Type B pancreatic cell (in vitro differentiated cells): ENCODE data around the gene FLRT1. TPM values are rescaled to one million over a fixed set of nuclear protein-coding genes. Genes with fewer than 3 reads are reported as not detected.

Source experiments
- DNase-seq: peaks from one replicate; pipeline ENCODE4 v3.0.0; 2021; ENCODE audit warnings: mixed read lengths; ENCODE audit not compliant: unreplicated experiment; ENCODE audit errors: extremely low spot score
- H3K27ac Mint-ChIP-seq: 2 replicates; pipeline ENCODE4 v1.8.0; 2021; ENCODE audit warnings: mild to moderate bottlenecking, mixed read lengths
- H3K27me3 Mint-ChIP-seq: 2 replicates; pipeline ENCODE4 v1.8.0; 2021; ENCODE audit warnings: mixed read lengths
- H3K36me3 Mint-ChIP-seq: 2 replicates; pipeline ENCODE4 v1.8.0; 2021; ENCODE audit warnings: mixed read lengths
- H3K4me1 Mint-ChIP-seq: one replicate; pipeline ENCODE4 v1.8.0; 2021; ENCODE audit warnings: mixed read lengths; ENCODE audit not compliant: unreplicated experiment
- H3K4me3 Mint-ChIP-seq: 2 replicates; pipeline ENCODE4 v1.8.0; 2021; ENCODE audit warnings: mild to moderate bottlenecking, mixed read lengths
- H3K9me3 Mint-ChIP-seq: 2 replicates; pipeline ENCODE4 v1.8.0; 2021; ENCODE audit warnings: mixed read lengths
- total RNA-seq: library from RNA; stranded (reverse); gene quantifications from 2 replicates; pipeline ENCODE4 v1.2.1, GENCODE V29; 2021; ENCODE audit warnings: low replicate concordance
- TF ChIP-seq, protein P1 (sequence below): fragments of 200-600 bp; sonication (generic); conservative IDR thresholded peaks from 2 replicates; pipeline ENCODE4 v1.5.0; 2021; ENCODE audit warnings: antibody characterized with exemption, mild to moderate bottlenecking

The FLRT1 gene
- total RNA-seq, 1 donor from 2014 or later: 3.0 TPM

DNA sequence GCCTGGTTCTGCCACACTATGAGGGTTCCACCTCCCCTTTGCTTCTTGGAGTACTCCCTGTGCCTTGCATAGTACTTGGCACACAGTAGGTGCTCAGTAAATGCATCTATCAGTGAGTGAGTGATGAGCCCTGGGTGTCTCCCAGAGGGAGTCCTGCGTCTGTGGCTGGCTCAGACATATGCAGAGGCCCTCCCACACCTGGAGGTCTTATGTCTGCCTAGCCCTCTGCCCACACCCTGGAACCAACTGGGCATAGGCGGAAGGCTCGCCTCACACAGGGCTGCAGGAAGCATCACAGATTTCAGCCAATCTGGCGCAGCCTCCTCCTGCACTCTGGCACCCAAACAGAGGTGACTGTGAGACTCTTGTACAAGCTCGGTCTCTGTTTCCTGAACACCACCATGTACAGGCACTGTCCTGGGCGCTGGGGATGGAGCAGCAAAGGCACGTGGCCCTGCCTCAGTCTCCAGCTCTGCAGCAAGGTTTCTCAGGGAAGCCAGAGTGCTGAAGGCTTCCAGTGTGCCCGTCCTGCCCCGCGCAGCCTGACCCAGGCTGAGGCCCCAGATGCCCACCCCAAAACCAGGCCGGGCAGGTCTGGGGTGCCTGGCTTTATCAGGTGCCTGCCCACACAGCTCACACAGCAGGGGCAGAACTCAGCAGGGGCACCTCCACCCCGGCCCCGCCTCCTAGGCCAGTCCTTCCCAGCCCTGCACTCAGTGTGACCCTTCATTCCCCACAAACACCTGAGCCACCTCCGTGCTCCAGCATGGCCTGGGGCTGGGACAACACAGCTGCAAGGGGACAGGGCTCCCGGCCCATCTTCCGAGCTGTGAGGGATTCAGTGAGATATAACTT is 26.7 kb downstream of the FLRT1 start:
- H3K27me3 Mint-ChIP-seq: peaks cover 17% of the 10 kb centered on the region

DNA sequence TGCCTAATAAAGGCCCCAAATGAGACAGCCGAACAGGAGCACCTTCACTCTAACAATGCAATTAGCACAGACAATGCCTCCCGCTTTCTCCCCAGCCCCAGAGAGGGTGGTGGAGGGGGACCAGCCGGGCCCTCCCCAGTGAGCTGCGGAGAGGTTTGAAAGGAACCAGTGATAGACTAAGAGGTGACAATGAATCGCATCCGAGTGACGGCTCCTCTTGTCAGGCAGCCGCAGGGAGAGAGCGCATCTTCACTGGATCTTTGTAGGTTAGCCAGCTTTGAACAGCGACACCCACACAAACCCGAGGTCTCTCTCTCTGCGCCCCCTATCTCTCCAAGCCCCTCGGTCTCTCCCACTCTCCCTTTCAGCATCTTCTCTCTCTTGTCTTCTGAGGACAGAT is 28.0 kb downstream of the FLRT1 start:
- Mint-ChIP-seq H3K4me3 (no peak overlapping the region), H3K27ac (no peak overlapping the region), H3K4me1 (peaks cover 32% of the 10 kb centered on the region), H3K9me3 (no peaks in the 10 kb centered on the region), H3K36me3 (no peaks in the 10 kb centered on the region), H3K27me3 (peaks cover 17% of the 10 kb centered on the region)
- DNase-seq: no peak
- TF ChIP-seq, protein P1, sequence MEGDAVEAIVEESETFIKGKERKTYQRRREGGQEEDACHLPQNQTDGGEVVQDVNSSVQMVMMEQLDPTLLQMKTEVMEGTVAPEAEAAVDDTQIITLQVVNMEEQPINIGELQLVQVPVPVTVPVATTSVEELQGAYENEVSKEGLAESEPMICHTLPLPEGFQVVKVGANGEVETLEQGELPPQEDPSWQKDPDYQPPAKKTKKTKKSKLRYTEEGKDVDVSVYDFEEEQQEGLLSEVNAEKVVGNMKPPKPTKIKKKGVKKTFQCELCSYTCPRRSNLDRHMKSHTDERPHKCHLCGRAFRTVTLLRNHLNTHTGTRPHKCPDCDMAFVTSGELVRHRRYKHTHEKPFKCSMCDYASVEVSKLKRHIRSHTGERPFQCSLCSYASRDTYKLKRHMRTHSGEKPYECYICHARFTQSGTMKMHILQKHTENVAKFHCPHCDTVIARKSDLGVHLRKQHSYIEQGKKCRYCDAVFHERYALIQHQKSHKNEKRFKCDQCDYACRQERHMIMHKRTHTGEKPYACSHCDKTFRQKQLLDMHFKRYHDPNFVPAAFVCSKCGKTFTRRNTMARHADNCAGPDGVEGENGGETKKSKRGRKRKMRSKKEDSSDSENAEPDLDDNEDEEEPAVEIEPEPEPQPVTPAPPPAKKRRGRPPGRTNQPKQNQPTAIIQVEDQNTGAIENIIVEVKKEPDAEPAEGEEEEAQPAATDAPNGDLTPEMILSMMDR: no peak

More for the DNA sequence above, 26.7 kb downstream of the FLRT1 start:
- Mint-ChIP-seq H3K9me3 (no peaks in the 10 kb centered on the region), H3K36me3 (no peaks in the 10 kb centered on the region), H3K4me1 (peaks cover 20% of the 10 kb centered on the region), H3K4me3 (peak overlapping the region; percentile 26), H3K27ac (no peak overlapping the region)
- TF ChIP-seq, protein P1: no peak
- DNase-seq: no peak

DNA sequence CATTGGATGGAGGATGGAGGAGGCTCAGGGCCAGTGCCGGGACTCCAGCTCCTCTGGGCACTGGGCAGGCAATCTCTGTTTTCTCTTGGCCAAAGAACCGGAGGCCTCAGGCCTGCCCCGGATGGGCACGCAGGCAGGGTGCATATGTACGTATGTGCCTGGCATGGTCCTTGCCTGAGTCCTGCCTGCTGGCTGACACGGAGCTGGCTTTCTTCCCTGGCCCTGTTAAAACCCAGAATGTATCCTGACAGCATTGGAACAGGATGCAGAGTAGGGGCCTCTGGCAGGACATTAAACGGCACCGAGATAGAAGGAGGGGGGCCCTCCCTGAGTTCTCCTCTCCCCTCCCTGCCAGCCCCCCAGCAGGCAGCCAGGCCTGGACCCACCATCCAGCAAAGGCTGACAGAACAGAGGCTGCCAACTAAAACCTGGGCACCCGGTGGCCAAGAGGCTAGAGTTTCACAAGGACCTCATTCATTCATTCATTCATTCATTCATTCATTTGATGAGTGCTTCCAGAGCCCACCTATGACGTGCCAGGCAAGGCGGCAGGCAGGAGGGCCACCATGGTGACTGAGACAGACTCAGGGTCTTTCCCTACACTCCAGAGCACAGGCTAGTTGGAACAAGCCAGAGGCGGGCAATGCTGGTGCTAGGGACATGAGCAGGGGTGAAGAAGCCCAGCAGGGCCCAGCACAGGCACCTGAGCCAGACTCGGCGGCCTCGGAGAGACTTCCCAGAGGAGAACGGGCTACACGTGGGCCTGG is 28.8 kb downstream of the FLRT1 start:
- H3K4me3 Mint-ChIP-seq: peak overlapping the region; percentile 3
- no peak for DNase-seq
- peaks cover 17% of the 10 kb centered on the region for H3K27me3 Mint-ChIP-seq
- TF ChIP-seq, protein P1: no peak
- peaks cover 33% of the 10 kb centered on the region for H3K4me1 Mint-ChIP-seq
- H3K9me3 Mint-ChIP-seq: no peaks in the 10 kb centered on the region
- H3K36me3 Mint-ChIP-seq: no peaks in the 10 kb centered on the region
- H3K27ac Mint-ChIP-seq: no peak overlapping the region

DNA sequence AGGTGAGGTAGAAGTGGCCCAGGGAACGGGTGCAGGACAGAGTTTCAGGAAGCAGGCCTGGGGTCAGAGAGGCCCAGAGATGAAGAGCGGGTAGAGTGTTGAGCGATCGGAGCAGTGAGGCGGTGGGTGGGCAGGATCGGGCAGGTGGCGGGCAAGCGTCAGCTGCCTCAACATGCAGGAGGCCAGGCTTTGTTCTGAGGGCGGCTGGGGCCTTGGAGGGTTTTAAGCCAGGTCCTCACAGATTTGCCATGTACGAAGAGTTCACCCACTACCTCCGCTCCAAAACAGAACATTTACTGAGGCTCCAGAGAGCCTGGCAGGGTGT is 29.4 kb downstream of the FLRT1 start:
- no peak for DNase-seq
- TF ChIP-seq, protein P1: no peak
- Mint-ChIP-seq H3K36me3 (no peaks in the 10 kb centered on the region), H3K4me3 (peak overlapping the region; percentile 3), H3K9me3 (no peaks in the 10 kb centered on the region), H3K27me3 (peaks cover 17% of the 10 kb centered on the region), H3K4me1 (peaks cover 38% of the 10 kb centered on the region), H3K27ac (no peak overlapping the region)

DNA sequence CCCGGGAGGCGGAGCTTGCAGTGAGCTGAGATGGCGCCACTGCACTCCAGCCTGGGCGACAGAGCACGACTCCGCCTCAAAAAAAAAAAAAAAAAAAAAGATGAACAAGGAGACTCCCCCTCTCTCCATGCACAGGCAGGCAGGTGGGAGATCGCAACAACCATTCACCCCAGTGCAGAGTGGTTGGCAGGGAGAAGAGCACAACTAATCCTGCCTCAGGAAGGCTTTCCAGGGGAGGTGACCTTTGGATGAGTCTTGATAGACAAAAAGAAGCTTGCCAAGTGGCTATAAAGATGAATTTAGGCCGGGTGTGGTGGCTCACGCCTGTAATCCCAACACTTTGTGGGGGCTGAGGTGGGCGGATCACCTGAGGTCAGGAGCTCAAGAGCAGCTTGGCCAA is 30.0 kb downstream of the FLRT1 start:
- Mint-ChIP-seq H3K9me3 (no peaks in the 10 kb centered on the region), H3K27me3 (peaks cover 17% of the 10 kb centered on the region), H3K36me3 (no peaks in the 10 kb centered on the region), H3K4me3 (no peak overlapping the region), H3K27ac (no peak overlapping the region), H3K4me1 (peaks cover 44% of the 10 kb centered on the region)
- no peak for DNase-seq
- TF ChIP-seq, protein P1: no peak
